MCF 10A (cell line): ENCODE measurements around the gene HLA-DQB1. TPM values are rescaled to one million over a fixed set of nuclear protein-coding genes. Genes with fewer than 3 reads are reported as not detected.

Source experiments
- BruUV-seq: library from RNA; stranded (reverse); fragments of 400-500 nt; replicated peaks from 2 replicates; lab custom pipeline; 2021; lab: Mats Ljungman, UMichigan
- CTCF ChIA-PET: fragments of 300-600 bp; sonication (Branson Sonifier 250); formaldehyde crosslinking; extraction: SDS; loops from one replicate; lab custom pipeline; 2021; ENCODE audit warnings: antibody characterized with exemption, inconsistent platforms; lab: Yijun Ruan, JAX
- POLR2A ChIA-PET: fragments of 300-600, 350-650 bp; sonication (Branson Sonifier 250); formaldehyde crosslinking; extraction: SDS; loops from one replicate; lab custom pipeline; 2020; ENCODE audit warnings: antibody characterized with exemption, inconsistent platforms; lab: Yijun Ruan, JAX
- DNase-seq: peaks from one replicate; pipeline ENCODE4 v3.0.0-alpha.2; 2018; ENCODE audit not compliant: unreplicated experiment
- H3K27ac Mint-ChIP-seq: one replicate; pipeline ENCODE4 v1.8.0; 2022; ENCODE audit warnings: mild to moderate bottlenecking, low read depth, mixed read lengths; ENCODE audit not compliant: unreplicated experiment
- H3K27me3 Mint-ChIP-seq: one replicate; pipeline ENCODE4 v1.8.0; 2022; ENCODE audit warnings: mixed read lengths; ENCODE audit not compliant: insufficient read depth, unreplicated experiment
- H3K36me3 Mint-ChIP-seq: one replicate; pipeline ENCODE4 v1.8.0; 2022; ENCODE audit warnings: mild to moderate bottlenecking, moderate library complexity, mixed read lengths; ENCODE audit not compliant: insufficient read depth, unreplicated experiment
- H3K4me1 Mint-ChIP-seq: one replicate; pipeline ENCODE4 v1.8.0; 2022; ENCODE audit warnings: mixed read lengths; ENCODE audit not compliant: insufficient read depth, unreplicated experiment
- H3K4me3 Mint-ChIP-seq: one replicate; pipeline ENCODE4 v1.8.0; 2022; ENCODE audit warnings: mild to moderate bottlenecking, moderate library complexity, mixed read lengths; ENCODE audit not compliant: unreplicated experiment
- H3K9me3 Mint-ChIP-seq: one replicate; pipeline ENCODE4 v1.8.0; 2022; ENCODE audit warnings: mixed read lengths; ENCODE audit not compliant: unreplicated experiment
- CTCF ChIP-seq: fragments of 200-600 bp; IDR thresholded peaks from one replicate; pipeline ENCODE4 v1.8.0; 2022; ENCODE audit warnings: antibody characterized with exemption, mild to moderate bottlenecking; ENCODE audit not compliant: unreplicated experiment
- intact Hi-C: fragments of 100-400 bp; cut with micrococcal nuclease; formaldehyde crosslinking; loops from 2 replicates; pipeline ENCODE4 v1.14.1; 2022
- total RNA-seq: library from RNA; stranded (reverse); gene quantifications from 2 replicates; pipeline ENCODE4 v1.2.3, GENCODE V29; 2022

HLA-DQB1 gene
- total RNA-seq, 1 experiment from 2014 or later, result not detected

GRCh38 chr6:32703347-32703746 lies 36.9 kb upstream of the HLA-DQB1 start:
- POLR2A ChIA-PET, result no interaction called here
- Mint-ChIP-seq H3K27me3 (peaks cover 62% of the 10 kb centered on the region), H3K36me3 (no peaks in the 10 kb centered on the region), H3K4me3 (no peak overlapping the region), H3K9me3 (peaks cover 7% of the 10 kb centered on the region), H3K27ac (no peak overlapping the region), H3K4me1 (no peaks in the 10 kb centered on the region)
- CTCF ChIA-PET, result interaction anchor here (0.5 to 4.3 kb wide), 7 partner anchors 60 to 490 kb away, joined by 3 to 33 read pairs (median 4); no protein-coding TSS in a partner anchor
- no peak for TF ChIP-seq CTCF
- no TSS peak for BruUV-seq
- DNase-seq, result no peak
- intact Hi-C loops, result loop anchor here (5.0 kb wide), 3 partner anchors 94 to 456 kb away; no protein-coding TSS in a partner anchor

DNA sequence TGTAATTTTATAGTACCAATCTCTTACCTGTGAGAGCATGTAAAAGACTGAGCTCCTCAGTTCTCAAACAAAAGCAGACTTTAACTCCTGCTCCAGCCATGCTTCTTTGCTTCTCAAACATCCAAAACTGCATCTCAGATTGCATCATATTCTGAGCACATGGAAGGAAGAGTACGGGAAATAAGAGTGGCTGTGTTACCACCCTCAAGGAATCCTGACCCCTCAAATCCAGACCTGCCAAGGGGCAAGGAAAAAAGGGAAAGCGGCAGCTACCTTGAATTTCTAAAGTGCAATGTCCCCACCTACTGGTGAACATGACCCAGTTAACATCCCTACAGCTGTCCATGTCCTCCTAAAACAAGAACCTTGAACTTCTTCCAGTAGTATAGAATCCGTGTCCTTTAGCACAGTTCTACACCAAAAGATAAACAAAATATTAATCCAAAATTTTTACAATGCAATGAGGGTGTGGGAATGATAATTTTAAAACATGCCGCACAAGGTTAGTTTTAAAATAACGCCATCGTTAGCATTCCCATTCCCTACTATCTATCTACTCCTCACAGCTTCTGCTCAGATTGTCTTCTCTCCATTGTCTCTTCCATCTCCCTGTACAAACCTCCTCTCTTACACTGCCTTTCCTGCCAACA lies 34.1 kb upstream of the HLA-DQB1 start:
- CTCF ChIA-PET, result interaction anchor here (0.6 to 4.3 kb wide), 24 partner anchors 12 to 729 kb away, joined by 3 to 33 read pairs (median 3); partner anchors contain the start of genes DXO and HLA-DQB1
- intact Hi-C loops, result loop anchor here (1.0 to 5.0 kb wide), 5 partner anchors 97 to 453 kb away; no protein-coding TSS in a partner anchor
- TF ChIP-seq CTCF, result peak; percentile 45
- H3K4me1 Mint-ChIP-seq, result no peaks in the 10 kb centered on the region
- DNase-seq, result peak; percentile 73
- H3K9me3 Mint-ChIP-seq, result peaks cover 7% of the 10 kb centered on the region
- peaks cover 89% of the 10 kb centered on the region for H3K27me3 Mint-ChIP-seq
- no peaks in the 10 kb centered on the region for H3K36me3 Mint-ChIP-seq
- POLR2A ChIA-PET, result interaction anchor here (1.2 kb wide), 1 partner anchor 281 kb away, joined by 4 read pairs; no protein-coding TSS in a partner anchor
- H3K27ac Mint-ChIP-seq, result no peak overlapping the region
- BruUV-seq, result no TSS peak
- no peak overlapping the region for H3K4me3 Mint-ChIP-seq

DNA sequence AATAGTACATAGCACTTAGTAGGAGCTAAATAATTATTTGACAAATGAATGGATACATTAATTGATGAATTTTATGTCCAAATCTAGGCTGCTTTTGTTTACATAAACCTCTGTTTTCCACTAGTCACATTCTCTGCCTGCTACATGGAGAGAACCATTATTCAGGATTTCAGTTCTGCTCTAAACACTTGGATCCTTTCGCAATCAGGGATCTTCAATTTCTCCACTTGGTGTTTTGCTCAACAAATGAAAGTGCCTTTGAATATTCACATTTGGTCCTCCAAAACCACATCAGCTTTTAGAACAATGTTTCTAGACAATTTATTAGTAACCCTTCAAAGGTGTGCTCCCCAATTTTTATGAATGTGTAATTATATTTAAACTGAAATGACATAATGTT lies 30.6 kb upstream of the HLA-DQB1 start:
- no peak overlapping the region for H3K27ac Mint-ChIP-seq
- POLR2A ChIA-PET, result no interaction called here
- BruUV-seq, result no TSS peak
- no peaks in the 10 kb centered on the region for H3K36me3 Mint-ChIP-seq
- no peak for DNase-seq
- H3K4me3 Mint-ChIP-seq, result no peak overlapping the region
- H3K9me3 Mint-ChIP-seq, result no peaks in the 10 kb centered on the region
- peaks cover 89% of the 10 kb centered on the region for H3K27me3 Mint-ChIP-seq
- H3K4me1 Mint-ChIP-seq, result no peaks in the 10 kb centered on the region
- CTCF ChIA-PET, result interaction anchor here (1.1 kb wide), 1 partner anchor 283 kb away, joined by 3 read pairs; no protein-coding TSS in a partner anchor
- TF ChIP-seq CTCF, result no peak
- intact Hi-C loops, result no loop called here

DNA sequence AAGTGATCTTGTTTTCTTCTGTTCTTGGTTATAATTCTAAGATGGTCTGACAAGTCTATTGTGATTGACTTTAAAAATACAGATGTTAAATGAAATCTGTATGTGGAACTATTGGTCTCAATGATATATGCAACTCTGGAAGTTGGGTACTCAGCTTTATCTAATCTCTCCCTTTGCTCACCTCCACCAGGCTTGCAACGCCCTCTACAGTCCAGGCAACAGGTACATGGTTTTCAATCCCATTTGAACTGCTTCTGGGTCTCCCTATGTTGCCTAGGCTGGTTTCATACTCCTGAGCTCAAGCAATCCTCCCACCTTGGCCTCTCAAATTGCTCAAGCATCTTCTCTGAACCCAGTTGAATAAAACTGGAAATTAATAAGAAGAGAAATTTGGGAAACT lies 25.6 kb upstream of the HLA-DQB1 start:
- Mint-ChIP-seq H3K9me3 (no peaks in the 10 kb centered on the region), H3K27me3 (peaks cover 79% of the 10 kb centered on the region), H3K36me3 (peaks cover under 1% of the 10 kb centered on the region), H3K27ac (no peak overlapping the region), H3K4me1 (no peaks in the 10 kb centered on the region), H3K4me3 (no peak overlapping the region)
- BruUV-seq, result no TSS peak
- intact Hi-C loops, result loop anchor here (1.0 kb wide), 1 partner anchor 260 kb away; no protein-coding TSS in a partner anchor
- peak; percentile 21 for TF ChIP-seq CTCF
- peak; percentile 42 for DNase-seq
- CTCF ChIA-PET, result interaction anchor here (0.6 to 0.9 kb wide), 2 partner anchors 11 to 64 kb away, joined by 3 to 4 read pairs; no protein-coding TSS in a partner anchor
- POLR2A ChIA-PET, result interaction anchor here (0.6 kb wide), 1 partner anchor 107 kb away, joined by 4 read pairs; no protein-coding TSS in a partner anchor
